Lung (tissue), 12 donors: Measurements from ENCODE around the gene TENM4. TPM values are rescaled to one million over a fixed set of nuclear protein-coding genes. Genes with fewer than 3 reads are reported as not detected.

Source experiments
- ATAC-seq: fragments of 200-7000 bp; cut with Tn5 transposase; one replicate; pipeline ENCODE4 v1.9.1; 2020; ENCODE audit warnings: moderate number of reproducible peaks; ENCODE audit not compliant: insufficient read depth, low FRiP score
- DNase-seq, 3 donors: peaks; one replicate each; pipeline ENCODE4 v3.0.0-alpha.2; 2013 to 2017
- H3K27ac ChIP-seq, 2 donors: one replicate each; pipeline ENCODE4 v1.5.1; 2013; ENCODE audit warnings: mild to moderate bottlenecking in 2 of 2, moderate library complexity in 2 of 2, control low read depth in 1 of 2, inconsistent platforms in 1 of 2, low read depth in 1 of 2, low read length in 1 of 2
- H3K27me3 ChIP-seq, 3 donors: one replicate each; pipeline ENCODE4 v1.5.1; 2013; ENCODE audit warnings: low read length in 2 of 3; ENCODE audit not compliant: control insufficient read depth in 3 of 3, insufficient read depth in 3 of 3
- H3K36me3 ChIP-seq, 4 donors: one replicate each; pipeline ENCODE4 v1.5.1; 2013; ENCODE audit warnings: low read length in 4 of 4, mild to moderate bottlenecking in 1 of 4, moderate library complexity in 1 of 4; ENCODE audit not compliant: control insufficient read depth in 4 of 4, insufficient read depth in 4 of 4
- H3K4me1 ChIP-seq, 5 donors: one replicate each; pipeline ENCODE4 v1.5.1; 2013; ENCODE audit warnings: low read length in 5 of 5, mild to moderate bottlenecking in 2 of 5, moderate library complexity in 1 of 5; ENCODE audit not compliant: control insufficient read depth in 5 of 5, insufficient read depth in 5 of 5
- H3K4me3 ChIP-seq: one replicate; pipeline ENCODE4 v1.5.1; 2013; ENCODE audit warnings: mild to moderate bottlenecking, control low read depth, moderate library complexity
- H3K9ac ChIP-seq, 2 donors: one replicate each; pipeline ENCODE4 v1.5.1; 2013; ENCODE audit warnings: low read length in 2 of 2, control low read depth in 1 of 2; ENCODE audit not compliant: insufficient read depth in 1 of 2
- H3K9me3 ChIP-seq, 4 donors: one replicate each; pipeline ENCODE4 v1.5.1; 2013; ENCODE audit warnings: low read length in 3 of 4, mild to moderate bottlenecking in 1 of 4, moderate library complexity in 1 of 4; ENCODE audit not compliant: control insufficient read depth in 4 of 4, insufficient read depth in 3 of 4
- WGBS, 2 donors: extraction: QIAGEN DNeasy Blood & Tissue Kit; methylation state at CpG; one replicate each; pipeline ENCODE4 v1.1.7; 2013; 5-methylcytosine and 5-hydroxymethylcytosine counted together
- polyA plus RNA-seq, 2 donors: library from polyadenylated mRNA; stranded (reverse); fragments of 200-250 nt; gene quantifications; one replicate each; pipeline ENCODE4 v1.2.1, GENCODE V29; 2013
- total RNA-seq, 2 donors: library from RNA; depleted of rRNA in 1 of 2; stranded (reverse); fragments of >200 nt in 1 of 2; gene quantifications; one replicate each; pipeline ENCODE4 v1.2.1, GENCODE V29; 2014 to 2021
- TF ChIP-seq, protein P1 (sequence below): IDR thresholded peaks from 2 replicates; pipeline ENCODE4 v1.5.1; 2012; ENCODE audit warnings: mild to moderate bottlenecking; ENCODE audit errors: control extremely low read depth, extremely low read depth
- donor health status: control.
- donor health status: control.
- donor health status: Bipolar disorder and iron deficiency.
- donor health status: healthy.
- donor health status: DM: yes; HTN: yes; CAD: no.

TENM4 gene
- total and polyA plus RNA-seq, 4 donors: 0.28 to 16.4 (median 3.2) TPM

DNA sequence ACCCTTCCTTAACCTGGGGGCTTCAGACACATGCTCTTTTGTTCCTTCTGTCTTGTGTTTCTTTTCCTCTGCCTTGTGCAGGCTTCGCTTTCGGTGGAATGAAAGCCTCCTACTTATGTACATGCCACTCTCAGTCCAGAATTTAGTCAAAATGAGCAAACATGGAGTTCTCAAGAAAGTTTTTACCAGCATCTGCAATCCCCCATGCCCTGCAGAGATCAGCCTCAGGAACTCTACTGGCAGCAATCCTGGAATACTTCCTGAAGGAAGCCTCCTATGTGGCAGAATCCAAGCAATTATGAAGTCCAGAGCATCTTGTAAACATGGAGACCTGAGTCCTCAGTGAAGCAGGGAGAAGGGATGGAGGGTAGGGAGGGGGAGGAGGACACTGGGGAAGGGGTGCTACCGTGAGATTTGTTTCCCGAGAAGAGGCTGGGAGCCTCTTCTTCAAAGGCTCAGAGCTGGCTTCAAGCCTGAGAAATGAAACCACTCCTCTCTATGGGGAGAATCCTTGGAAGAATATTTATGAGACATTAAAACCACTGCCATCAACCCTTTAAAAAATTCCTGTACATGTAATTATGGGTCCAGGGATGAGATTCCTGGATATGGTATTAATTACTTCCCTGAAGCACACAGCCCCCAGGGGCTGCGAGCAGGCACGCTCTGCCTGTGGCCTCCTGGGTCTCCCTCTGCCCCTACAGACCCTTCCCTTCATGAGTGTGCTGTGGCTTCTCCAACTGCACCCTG is 58.4 kb downstream of the TENM4 start:
- no peak for DNase-seq
- H3K9ac ChIP-seq: no peak overlapping the region
- H3K27me3 ChIP-seq: no peaks in the 10 kb centered on the region
- TF ChIP-seq, protein P1, sequence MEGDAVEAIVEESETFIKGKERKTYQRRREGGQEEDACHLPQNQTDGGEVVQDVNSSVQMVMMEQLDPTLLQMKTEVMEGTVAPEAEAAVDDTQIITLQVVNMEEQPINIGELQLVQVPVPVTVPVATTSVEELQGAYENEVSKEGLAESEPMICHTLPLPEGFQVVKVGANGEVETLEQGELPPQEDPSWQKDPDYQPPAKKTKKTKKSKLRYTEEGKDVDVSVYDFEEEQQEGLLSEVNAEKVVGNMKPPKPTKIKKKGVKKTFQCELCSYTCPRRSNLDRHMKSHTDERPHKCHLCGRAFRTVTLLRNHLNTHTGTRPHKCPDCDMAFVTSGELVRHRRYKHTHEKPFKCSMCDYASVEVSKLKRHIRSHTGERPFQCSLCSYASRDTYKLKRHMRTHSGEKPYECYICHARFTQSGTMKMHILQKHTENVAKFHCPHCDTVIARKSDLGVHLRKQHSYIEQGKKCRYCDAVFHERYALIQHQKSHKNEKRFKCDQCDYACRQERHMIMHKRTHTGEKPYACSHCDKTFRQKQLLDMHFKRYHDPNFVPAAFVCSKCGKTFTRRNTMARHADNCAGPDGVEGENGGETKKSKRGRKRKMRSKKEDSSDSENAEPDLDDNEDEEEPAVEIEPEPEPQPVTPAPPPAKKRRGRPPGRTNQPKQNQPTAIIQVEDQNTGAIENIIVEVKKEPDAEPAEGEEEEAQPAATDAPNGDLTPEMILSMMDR: no peak
- no peaks in the 10 kb centered on the region for H3K36me3 ChIP-seq
- ATAC-seq: no peak
- H3K4me1 ChIP-seq: no peaks in the 10 kb centered on the region
- no peak overlapping the region for H3K27ac ChIP-seq
- H3K9me3 ChIP-seq: no peaks in the 10 kb centered on the region
- WGBS, 2 donors: 61 to 71% methylated on average over 6 of the region's 6 CpGs
- no peak overlapping the region for H3K4me3 ChIP-seq

- TF ChIP-seq, protein P1: no peak
- no peak overlapping the region for H3K9ac ChIP-seq
- H3K27me3 ChIP-seq: no peaks in the 10 kb centered on the region
- H3K36me3 ChIP-seq: no peaks in the 10 kb centered on the region
- DNase-seq (no peak), ATAC-seq (no peak)
- H3K4me1 ChIP-seq: no peaks in the 10 kb centered on the region
- peaks cover 0 to 5% (median under 1%) of the 10 kb centered on the region in 4 donors for H3K9me3 ChIP-seq
- 39 to 48% methylated on average over 3 of the region's 3 CpGs for WGBS, 2 donors
- H3K4me3 ChIP-seq: no peak overlapping the region
- no peak overlapping the region for H3K27ac ChIP-seq
Observed at GRCh38 chr11:79381036-79381435, 59.8 kb downstream of the TENM4 start.

- no peak overlapping the region for H3K27ac ChIP-seq
- no peaks in the 10 kb centered on the region for H3K36me3 ChIP-seq
- H3K27me3 ChIP-seq: peaks cover 0 to under 1% (median 0%) of the 10 kb centered on the region in 3 donors
- no peak overlapping the region for H3K4me3 ChIP-seq
- WGBS, 2 donors: 79 to 85% methylated on average over 2 of the region's 2 CpGs
- TF ChIP-seq, protein P1: no peak
- H3K9me3 ChIP-seq: peaks cover 0 to 5% (median under 1%) of the 10 kb centered on the region in 4 donors
- no peak overlapping the region for H3K9ac ChIP-seq
- no peaks in the 10 kb centered on the region for H3K4me1 ChIP-seq
- DNase-seq (no peak), ATAC-seq (no peak)
Observed at GRCh38 chr11:79377406-79377805, 63.4 kb downstream of the TENM4 start.
